ENCODE results near the gene RAP1B.

Gene RAP1B

GRCh38 chr12:68612202-68612601 lies 1.5 kb downstream of the RAP1B start:
- DNase-seq: no peak

GRCh38 chr12:68612697-68613096 lies 2.0 kb downstream of the RAP1B start:
- no peak for DNase-seq

- no peak for DNase-seq
Observed at GRCh38 chr12:68613209-68613904, 2.7 kb downstream of the RAP1B start.

- DNase-seq: no peak
Observed at GRCh38 chr12:68614105-68614679, 3.5 kb downstream of the RAP1B start.

- no peak for DNase-seq
Observed at GRCh38 chr12:68614769-68615168, 4.1 kb downstream of the RAP1B start.

GRCh38 chr12:68617160-68617926 lies 6.6 kb downstream of the RAP1B start:
- no peak for DNase-seq

GRCh38 chr12:68619541-68619940 lies 8.8 kb downstream of the RAP1B start:
- DNase-seq: no peak

- no peak for DNase-seq
Observed at GRCh38 chr12:68620519-68621471, 10.1 kb downstream of the RAP1B start.

- DNase-seq: no peak
Observed at GRCh38 chr12:68621472-68622081, 10.9 kb downstream of the RAP1B start.

GRCh38 chr12:68622250-68622649 lies 11.6 kb downstream of the RAP1B start:
- DNase-seq: no peak

- no peak for DNase-seq
Observed at GRCh38 chr12:68623059-68623458, 12.4 kb downstream of the RAP1B start.

- no peak for DNase-seq
Observed at GRCh38 chr12:68623984-68624383, 13.3 kb downstream of the RAP1B start.

- DNase-seq: no peak
Observed at GRCh38 chr12:68624933-68625332, 14.2 kb downstream of the RAP1B start.

GRCh38 chr12:68627673-68628319 lies 17.1 kb downstream of the RAP1B start:
- DNase-seq: no peak

GRCh38 chr12:68628698-68629097 lies 18.0 kb downstream of the RAP1B start:
- no peak for DNase-seq

GRCh38 chr12:68630050-68630449 lies 19.4 kb downstream of the RAP1B start:
- no peak for DNase-seq

- DNase-seq: no peak
Observed at GRCh38 chr12:68630598-68630997, 19.9 kb downstream of the RAP1B start.

- DNase-seq: no peak
Observed at GRCh38 chr12:68631227-68631626, 20.5 kb downstream of the RAP1B start.

GRCh38 chr12:68632486-68632885 lies 21.8 kb downstream of the RAP1B start:
- no peak for DNase-seq

- DNase-seq: no peak
Observed at GRCh38 chr12:68633614-68634558, 23.2 kb downstream of the RAP1B start.

- DNase-seq: no peak
Observed at GRCh38 chr12:68636268-68636667, 25.6 kb downstream of the RAP1B start.
